ENCODE measurements around the gene MARCHF10.

DNA sequence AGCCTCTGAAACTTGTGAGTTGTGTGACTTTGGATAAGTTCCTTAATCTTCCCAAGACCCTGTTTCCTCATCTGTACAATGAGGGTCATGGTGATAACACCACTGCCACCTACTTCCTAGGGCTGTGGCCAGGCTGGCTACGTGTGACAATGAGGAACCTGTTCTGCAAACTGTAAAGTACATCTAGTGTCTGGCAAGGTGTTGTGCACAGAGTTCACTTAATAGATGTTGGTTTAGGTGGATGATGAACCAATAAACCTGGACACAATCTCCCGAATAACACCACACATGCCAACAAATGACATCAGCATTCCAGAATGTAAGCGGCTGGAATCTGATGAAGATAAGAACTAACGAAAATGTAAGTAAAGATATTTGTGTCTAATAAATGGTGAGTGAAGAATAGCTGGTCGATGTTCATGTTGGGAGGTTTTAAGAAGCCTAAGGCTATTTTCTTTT, 82.3 kb downstream of the MARCHF10 start:
- TF ChIP-seq CTCF (conservative IDR thresholded peaks at IDR 0.05) (no peak), ZFX (IDR thresholded peaks at IDR 0.05) (no peak)
